Measurements from ENCODE around the gene SDK2. TPM values are rescaled to one million over a fixed set of nuclear protein-coding genes. Genes with fewer than 3 reads are reported as not detected.

Gene SDK2
- total and polyA plus RNA-seq, 2 of the 8 experiments (the other 6 are each of a cell fraction or from before 2014, with no cell fraction given) = 3.9 to 4.1 TPM

GRCh38 chr17:73632513-73632912, 11.7 kb downstream of the SDK2 start:
- ChIA-PET POLR2A (ENCODE audit: partially characterized antibody) (no interaction called here), CTCF (ENCODE audit: partially characterized antibody) (interaction anchor here (1.1 to 11.0 kb wide), 4 partner anchors 13 to 79 kb away, joined by 3 to 67 read pairs (median 4); partner anchors contain the start of gene SDK2)
- H3K27ac ChIP-seq (ENCODE audit: low read depth, low read length) = no peak overlapping the region
- no peak overlapping the region for H3K9ac ChIP-seq (replicated peaks in 1 of 4; ENCODE audit: extremely low read depth in 1 of 4, low read depth in 3 of 4, low read length in 3 of 4)
- no peak overlapping the region for H4K8ac ChIP-seq (ENCODE audit: extremely low read depth, insufficient read depth, low read length)
- no peak overlapping the region for H3K14ac ChIP-seq (ENCODE audit: insufficient read length)
- H3K18ac ChIP-seq (ENCODE audit: extremely low read depth, low read length) = no peak overlapping the region
- H3K36me3 ChIP-seq (ENCODE audit: control insufficient read depth in 2 of 4, insufficient read depth in 4 of 4, low read length in 3 of 4) = no peaks in the 10 kb centered on the region
- H3K4me2 ChIP-seq (ENCODE audit: insufficient read depth in 1 of 2, low read depth in 2 of 2, low read length in 2 of 2) = no peak overlapping the region
- no peak overlapping the region for H3K56ac ChIP-seq (replicated peaks; ENCODE audit: insufficient read length, low read depth, low read length)
- no peaks in the 10 kb centered on the region for H4K20me1 ChIP-seq (replicated peaks in 1 of 2; ENCODE audit: control insufficient read depth in 1 of 2, insufficient read depth in 2 of 2, low read length in 2 of 2)
- H3K4me1 ChIP-seq (replicated peaks in 1 of 4; ENCODE audit: control insufficient read depth in 3 of 4, insufficient read depth in 4 of 4, low read length in 3 of 4) = peaks cover 0 to 6% (median 3%) of the 10 kb centered on the region in 4 experiments; a peak in 3 of 7 replicates
- no peak for DNase-seq (ENCODE audit: low read depth in 1 of 2, low spot score in 2 of 2)
- H3K79me2 ChIP-seq (ENCODE audit: control insufficient read depth in 1 of 2, insufficient read depth in 2 of 2, low read length in 2 of 2) = peaks cover 0 to 2% of the 10 kb centered on the region in 2 experiments; a peak in 1 of 4 replicates
- FAIRE-seq = no peak
- H4K91ac ChIP-seq (replicated peaks; ENCODE audit: insufficient read length, low read length) = no peak overlapping the region
- no peak overlapping the region for H2BK15ac ChIP-seq (ENCODE audit: low read length)
- H2BK120ac ChIP-seq (replicated peaks; ENCODE audit: low read depth, low read length) = no peak overlapping the region
- no peak overlapping the region for H2BK12ac ChIP-seq (ENCODE audit: low read depth, low read length)
- no peak overlapping the region for H3K4me3 ChIP-seq (ENCODE audit: extremely low read depth in 1 of 4, insufficient read depth in 2 of 4, low read depth in 3 of 4, low read length in 4 of 4)
- no peak overlapping the region for H3K23ac ChIP-seq (ENCODE audit: insufficient read length)
- no peak overlapping the region for H2AFZ ChIP-seq (ENCODE audit: low read length)
- no peaks in the 10 kb centered on the region for H3K27me3 ChIP-seq (replicated peaks in 1 of 4; ENCODE audit: control insufficient read depth in 3 of 4, extremely low read depth in 1 of 4, insufficient read depth in 3 of 4, low read length in 3 of 4)
- H4K5ac ChIP-seq (ENCODE audit: insufficient read length, low read depth, low read length) = no peak overlapping the region
- no peak overlapping the region for H2BK5ac ChIP-seq (ENCODE audit: low read depth, low read length)
- no peaks in the 10 kb centered on the region for H3K9me3 ChIP-seq (ENCODE audit: insufficient read depth in 2 of 2, low read depth in 1 of 2, low read length in 1 of 2)
- no peak overlapping the region for H2BK20ac ChIP-seq (ENCODE audit: low read length)
- no peaks in the 10 kb centered on the region for H3K23me2 ChIP-seq (ENCODE audit: low read depth, low read length)
- H3K79me1 ChIP-seq (ENCODE audit: low read depth, low read length) = peaks cover 4% of the 10 kb centered on the region
- no peak overlapping the region for H3K4ac ChIP-seq (replicated peaks; ENCODE audit: insufficient read length, low read depth, low read length)
- WGBS, 2 experiments (ENCODE audit: extremely low coverage in 1 of 2, insufficient coverage in 1 of 2, insufficient read length in 1 of 2, insufficient replicate concordance in 2 of 2, low coverage in 1 of 2, low lambda C conversion rate in 2 of 2, missing lambda C conversion rate in 1 of 2) = 90% methylated on average over 2 of the region's 2 CpGs; no CpG with 5 or more reads in 1 of the 2 experiments
- no peak overlapping the region for H2AK5ac ChIP-seq (ENCODE audit: low read depth, low read length)
- no peak for TF ChIP-seq POU5F1 (IDR thresholded peaks at IDR 0.05; ENCODE audit: low read depth, low read length)
- no peak for TF ChIP-seq RAD21 (IDR thresholded peaks at IDR 0.05 in 1 of 2, conservative IDR thresholded peaks at IDR 0.05 in 1 of 2; ENCODE audit: low read depth in 2 of 2, low read length in 2 of 2)
- TF ChIP-seq HDAC6 (IDR thresholded peaks at IDR 0.05; ENCODE audit: low read depth, low read length) = no peak
- no peak for TF ChIP-seq NANOG (IDR thresholded peaks at IDR 0.05; ENCODE audit: insufficient read depth, low read depth, low read length, poor library complexity, severe bottlenecking)
- TF ChIP-seq YY1 (IDR thresholded peaks at IDR 0.05; ENCODE audit: low read depth, low read length) = no peak
- no peak for TF ChIP-seq CTCF (IDR thresholded peaks at IDR 0.05; ENCODE audit: control extremely low read depth in 1 of 3, insufficient read depth in 1 of 3, low read depth in 1 of 3, low read length in 3 of 3)
